Stimulated activated CD4-positive, alpha-beta T cell treated with anti-CD3 and anti-CD28 coated beads, Interleukin-4, amount 100 ng/mL, for 1 hour (primary cell): ENCODE measurements around the gene CLASP1.
"Not testable (repeated sequence)": the region's sequence is repeated elsewhere in the genome, so short reads cannot be mapped to it uniquely, and the experiment has no call there.

ENCODE experiments used
- DNase-seq: peaks from one replicate; pipeline ENCODE4 v3.0.0-alpha.2; 2020

The CLASP1 gene

GRCh38 chr2:121659933-121660332 lies 10.7 kb upstream of the CLASP1 start:
- no peak for DNase-seq

- not testable (repeated sequence) for DNase-seq
Measured at GRCh38 chr2:121658393-121658792, 9.1 kb upstream of the CLASP1 start.

- no peak for DNase-seq
Measured at GRCh38 chr2:121653035-121653434, 3.8 kb upstream of the CLASP1 start.

GRCh38 chr2:121650315-121650930 lies 1.2 kb upstream of the CLASP1 start:
- peak; percentile 4 for DNase-seq

- DNase-seq, result peak; percentile 93
Measured at GRCh38 chr2:121649596-121650314, 493 bp upstream of the CLASP1 start.

GRCh38 chr2:121648206-121649148 lies 785 bp downstream of the CLASP1 start:
- peak; percentile 46 for DNase-seq

GRCh38 chr2:121647396-121647795 lies 1.9 kb downstream of the CLASP1 start:
- DNase-seq, result no peak

- no peak for DNase-seq
Measured at GRCh38 chr2:121644715-121645114, 4.5 kb downstream of the CLASP1 start.

GRCh38 chr2:121643877-121644276 lies 5.4 kb downstream of the CLASP1 start:
- DNase-seq, result no peak

GRCh38 chr2:121640380-121641316 lies 8.6 kb downstream of the CLASP1 start:
- DNase-seq, result no peak

GRCh38 chr2:121639846-121640245 lies 9.4 kb downstream of the CLASP1 start:
- DNase-seq, result not testable (repeated sequence)

GRCh38 chr2:121638333-121638732 lies 10.9 kb downstream of the CLASP1 start:
- DNase-seq, result no peak

GRCh38 chr2:121635371-121635770 lies 13.9 kb downstream of the CLASP1 start:
- DNase-seq, result no peak

GRCh38 chr2:121634354-121635307 lies 14.6 kb downstream of the CLASP1 start:
- no peak for DNase-seq

- DNase-seq, result no peak
Measured at GRCh38 chr2:121633463-121633862, 15.8 kb downstream of the CLASP1 start.

- no peak for DNase-seq
Measured at GRCh38 chr2:121627525-121628050, 21.7 kb downstream of the CLASP1 start.

- no peak for DNase-seq
Measured at GRCh38 chr2:121626777-121627524, 22.3 kb downstream of the CLASP1 start.

GRCh38 chr2:121625953-121626352 lies 23.3 kb downstream of the CLASP1 start:
- no peak for DNase-seq

GRCh38 chr2:121617042-121617599 lies 32.1 kb downstream of the CLASP1 start:
- DNase-seq, result no peak

GRCh38 chr2:121613774-121614173 lies 35.5 kb downstream of the CLASP1 start:
- no peak for DNase-seq
